Measurements from ENCODE around the gene ATG5. TPM values are rescaled to one million over a fixed set of nuclear protein-coding genes. Genes with fewer than 3 reads are reported as not detected.
A peak's percentile ranks its signal among the peaks of the same experiment; 100 is the strongest.
"Not testable (repeated sequence)": the region's sequence is repeated elsewhere in the genome, so short reads cannot be mapped to it uniquely, and the experiment has no call there.

ATG5 gene
- total RNA-seq, 6 experiments from 2014 or later: 19.4 to 24.8 (median 21.5) TPM

- DNase-seq: no peak
- Mint-ChIP-seq H3K36me3 (ENCODE audit: low read depth) (no peaks in the 10 kb centered on the region), H3K9me3 (no peaks in the 10 kb centered on the region), H3K4me3 (no peak overlapping the region), H3K4me1 (ENCODE audit: low read depth) (peaks cover 67% of the 10 kb centered on the region), H3K27me3 (ENCODE audit: insufficient read depth) (no peaks in the 10 kb centered on the region; the same call in 1 of the 2 replicates), H3K27ac (peak overlapping the region; percentile 3; the same call in 1 of the 2 replicates)
- TF ChIP-seq CTCF (IDR thresholded peaks at IDR 0.05): no peak
These were observed 168.7 kb downstream of the ATG5 start for GRCh38 chr6:106156863-106157262.

- TF ChIP-seq CTCF (IDR thresholded peaks at IDR 0.05): no peak
These were observed 169.1 kb downstream of the ATG5 start for GRCh38 chr6:106156413-106156812.

GRCh38 chr6:106155219-106155830 is 170.2 kb downstream of the ATG5 start:
- H3K4me3 Mint-ChIP-seq: peak overlapping the region; percentile 68
- no peaks in the 10 kb centered on the region for H3K27me3 Mint-ChIP-seq (ENCODE audit: insufficient read depth)
- no peak for DNase-seq
- H3K27ac Mint-ChIP-seq: peak overlapping the region; percentile 25; the same call in 1 of the 2 replicates
- no peaks in the 10 kb centered on the region for H3K9me3 Mint-ChIP-seq
- H3K4me1 Mint-ChIP-seq (ENCODE audit: low read depth): peaks cover 58% of the 10 kb centered on the region
- no peak for TF ChIP-seq CTCF (IDR thresholded peaks at IDR 0.05)
- H3K36me3 Mint-ChIP-seq (ENCODE audit: low read depth): no peaks in the 10 kb centered on the region

More at GRCh38 chr6:106156413-106156812, 169.1 kb downstream of the ATG5 start:
- Mint-ChIP-seq H3K27me3 (ENCODE audit: insufficient read depth) (no peaks in the 10 kb centered on the region), H3K4me3 (no peak overlapping the region), H3K27ac (no peak overlapping the region), H3K4me1 (ENCODE audit: low read depth) (peaks cover 62% of the 10 kb centered on the region), H3K9me3 (no peaks in the 10 kb centered on the region), H3K36me3 (ENCODE audit: low read depth) (no peaks in the 10 kb centered on the region)
- no peak for DNase-seq

- no peak overlapping the region for H3K27ac Mint-ChIP-seq
- H3K9me3 Mint-ChIP-seq: no peaks in the 10 kb centered on the region
- DNase-seq: no peak
- no peak for TF ChIP-seq CTCF (IDR thresholded peaks at IDR 0.05)
- H3K4me1 Mint-ChIP-seq (ENCODE audit: low read depth): peaks cover 54% of the 10 kb centered on the region
- no peak overlapping the region for H3K4me3 Mint-ChIP-seq
- no peaks in the 10 kb centered on the region for H3K27me3 Mint-ChIP-seq (ENCODE audit: insufficient read depth)
- H3K36me3 Mint-ChIP-seq (ENCODE audit: low read depth): no peaks in the 10 kb centered on the region
These were observed 171.2 kb downstream of the ATG5 start for GRCh38 chr6:106154326-106154725.

- Mint-ChIP-seq H3K27me3 (ENCODE audit: insufficient read depth) (0 out of 2 replicates have a peak, but pooled peaks cover 2% of the 10 kb centered on the region), H3K4me3 (no peak overlapping the region), H3K4me1 (ENCODE audit: low read depth) (peaks cover 50% of the 10 kb centered on the region), H3K27ac (no peak overlapping the region), H3K9me3 (no peaks in the 10 kb centered on the region), H3K36me3 (ENCODE audit: low read depth) (no peaks in the 10 kb centered on the region)
- no peak for DNase-seq
- no peak for TF ChIP-seq CTCF (IDR thresholded peaks at IDR 0.05)
These were observed 172.6 kb downstream of the ATG5 start for GRCh38 chr6:106152952-106153351.

GRCh38 chr6:106152476-106152875 is 173.1 kb downstream of the ATG5 start:
- not testable (repeated sequence) for DNase-seq; H3K9me3 Mint-ChIP-seq; H3K4me3 Mint-ChIP-seq; H3K27me3 Mint-ChIP-seq (ENCODE audit: insufficient read depth); H3K27ac Mint-ChIP-seq; H3K36me3 Mint-ChIP-seq (ENCODE audit: low read depth)
- peaks cover 50% of the 10 kb centered on the region for H3K4me1 Mint-ChIP-seq (ENCODE audit: low read depth)

Measured in HFFc6 (cell line).